ENCODE results near the gene WBP1.
"Not testable (repeated sequence)": the region's sequence is repeated elsewhere in the genome, so short reads cannot be mapped to it uniquely, and the experiment has no call there.

The WBP1 gene

DNA sequence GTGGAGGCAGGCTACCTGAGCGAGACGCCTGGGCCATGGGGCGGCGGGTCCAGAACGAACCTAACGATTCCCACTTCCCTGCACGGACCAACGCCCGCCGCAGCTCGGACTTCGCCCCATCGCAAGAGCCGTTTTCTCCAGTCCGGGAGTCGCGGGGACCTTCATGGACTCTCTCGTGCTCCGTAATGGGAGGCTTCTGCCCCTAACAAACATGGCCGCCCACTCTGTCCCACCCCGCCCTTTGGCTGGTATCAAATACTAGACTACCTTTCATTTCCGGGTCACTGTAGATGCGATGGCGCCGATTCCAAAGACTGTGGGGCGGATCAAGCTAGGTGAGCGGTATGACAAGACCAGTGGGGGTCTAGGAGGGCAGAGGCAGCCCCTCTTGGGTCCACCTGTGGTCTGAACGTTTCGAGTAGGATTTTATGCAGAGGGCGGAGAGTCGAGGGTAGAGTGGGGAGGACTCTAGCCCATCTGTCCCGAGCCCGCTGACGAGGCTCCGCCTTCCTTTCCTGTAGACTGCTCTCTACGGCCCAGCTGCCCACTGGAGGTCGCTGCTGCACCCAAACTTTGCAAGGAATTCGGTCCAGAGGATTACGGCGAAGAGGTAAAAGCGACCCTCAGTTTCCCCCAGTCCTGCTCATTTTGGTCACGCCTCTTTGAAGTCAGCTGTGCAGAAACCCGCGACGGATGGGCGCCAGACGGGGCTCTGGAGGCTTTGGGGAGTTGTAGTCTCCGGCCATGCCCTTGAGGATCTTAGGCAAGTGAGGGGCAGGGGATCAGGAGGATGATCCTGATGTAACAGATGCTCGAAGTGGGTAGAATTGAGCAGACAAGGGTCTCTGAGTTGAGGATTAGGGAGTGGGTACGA lies 24.8 kb downstream of the WBP1 start, which contains the start of the genes CCDC142 and TTC31:
Gene CCDC142, minus strand, starts transcription at position 198 of the 874 bp plus-strand sequence. Its CDS starts 161 bp downstream, at position 37.
Gene TTC31, plus strand, starts transcription at position 281 of the 874 bp plus-strand sequence. Its CDS starts 15 bp downstream, at position 296.
- DNase-seq, result peak; percentile 96

DNA sequence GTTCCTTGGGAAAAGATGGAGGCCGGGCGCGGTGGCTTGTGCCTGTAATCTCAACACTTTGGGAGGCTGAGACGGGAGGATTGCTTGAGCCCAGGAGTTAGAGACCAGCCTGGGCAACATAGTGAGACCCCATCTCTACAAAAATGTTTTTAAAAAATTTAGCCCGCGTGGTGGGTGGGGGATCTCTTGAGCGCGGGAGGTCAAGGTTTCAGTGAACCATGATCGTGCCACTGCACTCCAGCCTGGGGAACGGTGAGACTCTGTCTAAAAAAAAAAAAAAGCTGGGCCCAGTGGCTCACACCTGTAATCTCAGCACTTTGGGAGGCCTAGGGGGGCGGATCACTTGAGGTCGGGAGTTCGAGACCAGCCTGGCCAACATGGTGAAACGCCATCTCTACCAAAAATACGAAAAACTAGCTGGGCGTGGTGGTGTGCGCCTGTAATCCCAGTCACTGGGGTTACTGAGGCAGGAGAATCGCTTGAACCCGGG lies 25.5 kb downstream of the WBP1 start:
- DNase-seq, result not testable (repeated sequence)

DNA sequence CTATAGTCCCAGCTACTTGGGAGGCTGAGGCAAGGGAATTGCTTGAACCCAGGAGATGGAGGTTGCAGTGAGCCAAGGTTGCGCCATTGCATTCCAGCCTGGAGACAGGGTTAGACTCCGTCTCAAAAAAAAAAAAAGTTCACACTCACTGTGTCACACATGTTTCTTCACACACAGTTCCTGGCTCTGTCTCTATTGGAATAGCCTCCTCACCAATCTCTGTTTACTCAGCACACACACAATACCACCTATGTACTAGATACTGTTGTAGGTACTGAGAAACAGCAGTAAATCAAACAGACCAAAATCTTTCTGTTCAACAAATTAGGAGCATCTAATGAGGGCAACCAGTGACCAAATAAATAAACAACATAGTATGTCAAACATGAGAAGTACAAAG lies 27.9 kb downstream of the WBP1 start:
- no peak for DNase-seq

DNA sequence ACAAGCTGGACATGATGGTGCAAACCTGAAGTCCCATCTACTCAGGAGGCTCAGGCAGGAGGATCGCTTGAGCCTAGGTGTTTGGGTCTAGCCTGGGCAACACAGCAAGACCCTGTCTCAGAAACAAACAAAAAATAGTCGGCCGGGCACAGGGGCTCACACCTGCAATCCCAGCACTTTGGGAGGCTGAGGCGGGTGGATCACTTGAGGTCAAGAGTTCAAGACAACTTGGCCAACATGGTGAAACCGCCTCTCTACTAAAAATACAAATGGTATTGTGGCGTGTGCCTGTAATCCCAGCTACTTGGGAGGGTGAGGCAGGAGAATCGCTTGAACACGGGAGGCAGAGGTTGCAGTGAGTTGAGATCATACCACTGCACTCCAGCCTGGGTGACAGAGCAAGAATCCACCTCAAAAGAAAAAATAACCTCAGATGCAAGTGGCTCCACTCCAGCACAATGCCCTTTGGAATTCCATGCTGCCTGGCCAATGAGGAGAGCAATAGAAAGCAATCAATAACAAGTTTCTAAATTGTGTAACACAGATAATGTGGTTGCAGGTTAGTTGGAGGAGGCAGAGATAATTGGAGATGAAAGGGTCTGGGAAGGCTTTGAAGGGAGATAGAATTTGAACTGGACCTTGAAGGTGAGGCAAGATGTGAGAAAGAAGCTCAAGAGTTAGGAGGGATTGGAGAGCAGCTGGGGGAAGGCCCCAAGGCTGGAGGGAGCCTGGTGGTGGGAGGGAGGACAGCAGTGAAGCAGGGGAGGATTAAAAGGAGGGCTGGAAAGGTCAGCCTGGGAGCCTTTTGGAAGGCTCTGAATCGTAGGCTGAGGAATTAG lies 30.6 kb downstream of the WBP1 start:
- DNase-seq, result no peak

DNA sequence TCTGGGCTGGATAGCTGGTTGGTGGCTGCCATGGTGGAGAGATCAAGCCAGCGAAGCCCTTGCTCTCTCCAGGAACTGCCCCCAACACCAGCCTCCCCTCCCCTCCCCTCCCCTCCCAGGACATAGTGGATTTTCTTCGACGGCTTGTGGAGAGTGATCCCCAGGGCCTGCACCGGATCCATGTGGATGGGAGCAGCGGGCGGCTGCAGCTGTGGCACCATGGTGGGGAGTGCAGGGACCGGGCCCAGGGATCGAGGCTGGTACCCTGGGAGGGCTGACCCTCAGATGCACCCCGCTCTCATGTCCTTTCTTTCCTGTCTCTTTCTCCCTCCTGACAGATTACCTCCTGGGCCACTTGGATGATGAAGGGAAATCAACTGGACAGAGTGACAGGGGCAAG lies 31.7 kb downstream of the WBP1 start:
- DNase-seq, result no peak

DNA sequence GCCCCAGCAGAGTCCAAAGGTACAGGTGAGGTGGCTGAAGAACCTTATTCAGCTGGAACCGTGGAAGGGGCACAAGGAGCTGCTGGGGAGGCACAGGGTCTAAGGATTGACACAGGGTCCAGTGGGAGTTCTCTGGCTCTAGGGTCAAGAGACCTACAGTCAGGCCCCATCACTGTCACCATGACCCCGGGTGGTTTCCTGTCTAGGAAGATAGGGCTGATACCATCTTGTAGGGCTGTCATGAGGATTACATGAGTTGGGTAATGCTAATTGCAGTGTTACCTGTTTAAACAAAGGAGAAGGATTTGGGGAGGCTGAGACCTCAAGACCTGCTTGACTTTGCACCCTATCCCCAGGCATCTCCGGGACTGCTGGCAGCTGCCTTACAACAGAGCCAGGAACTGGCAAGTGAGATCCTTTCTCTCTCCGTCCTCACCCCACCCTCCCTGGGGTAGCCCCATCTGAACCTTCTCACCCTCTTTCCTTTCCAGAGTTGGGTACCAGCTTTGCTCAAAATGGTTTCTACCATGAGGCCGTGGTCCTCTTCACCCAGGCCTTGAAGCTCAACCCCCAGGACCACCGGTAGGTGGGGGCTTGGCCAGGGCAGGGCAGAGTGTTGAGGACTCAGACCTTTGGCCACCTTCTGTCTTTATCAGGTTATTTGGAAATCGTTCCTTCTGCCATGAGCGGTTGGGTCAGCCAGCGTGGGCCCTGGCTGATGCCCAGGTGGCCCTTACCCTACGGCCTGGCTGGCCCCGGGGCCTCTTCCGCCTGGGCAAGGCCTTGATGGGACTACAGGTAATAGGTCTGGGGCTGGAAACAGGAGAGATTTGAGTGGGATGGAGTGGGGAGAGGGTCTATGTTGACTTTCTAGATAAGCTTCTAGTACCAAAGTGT lies 33.7 kb downstream of the WBP1 start:
- no peak for DNase-seq

DNA sequence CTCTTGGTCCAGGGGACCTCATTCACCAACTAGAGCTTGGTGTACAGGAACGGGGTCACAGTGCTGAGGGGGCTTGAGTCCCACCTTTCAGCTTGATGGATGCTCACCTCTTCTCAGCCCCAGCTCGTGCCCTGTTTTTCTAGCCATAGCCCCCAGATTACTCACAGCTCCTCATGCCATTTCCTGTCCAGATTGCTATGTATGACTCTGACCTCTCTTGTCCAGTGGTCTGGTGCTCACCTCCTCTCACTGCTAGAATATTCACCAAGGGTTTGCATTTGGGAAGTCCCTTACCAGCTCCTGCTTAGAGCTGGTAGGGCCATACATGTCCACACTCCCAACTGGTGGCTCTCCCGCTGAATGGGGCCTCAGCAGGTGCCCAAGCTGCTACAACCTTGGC lies 35.3 kb downstream of the WBP1 start:
- no peak for DNase-seq

DNA sequence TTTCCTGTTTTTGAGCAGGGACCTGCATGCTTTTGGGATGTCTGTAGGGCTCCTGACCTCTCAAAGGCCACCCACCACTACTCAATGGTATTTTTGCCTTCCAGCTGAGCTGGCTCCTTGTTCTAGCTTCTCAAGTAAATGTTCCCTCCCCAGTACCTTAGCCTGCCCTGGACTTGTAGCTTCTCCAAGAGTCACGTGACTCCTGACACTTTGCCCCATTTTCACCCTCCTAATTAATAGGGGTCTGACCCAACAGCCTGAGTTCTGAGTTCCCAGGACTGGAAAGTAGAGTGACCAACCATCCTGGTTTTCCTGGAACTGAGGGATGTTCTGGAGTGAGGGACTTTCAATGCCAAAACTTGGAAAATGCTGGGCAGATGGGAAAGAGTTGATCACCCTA lies 37.2 kb downstream of the WBP1 start:
- DNase-seq, result no peak

DNA sequence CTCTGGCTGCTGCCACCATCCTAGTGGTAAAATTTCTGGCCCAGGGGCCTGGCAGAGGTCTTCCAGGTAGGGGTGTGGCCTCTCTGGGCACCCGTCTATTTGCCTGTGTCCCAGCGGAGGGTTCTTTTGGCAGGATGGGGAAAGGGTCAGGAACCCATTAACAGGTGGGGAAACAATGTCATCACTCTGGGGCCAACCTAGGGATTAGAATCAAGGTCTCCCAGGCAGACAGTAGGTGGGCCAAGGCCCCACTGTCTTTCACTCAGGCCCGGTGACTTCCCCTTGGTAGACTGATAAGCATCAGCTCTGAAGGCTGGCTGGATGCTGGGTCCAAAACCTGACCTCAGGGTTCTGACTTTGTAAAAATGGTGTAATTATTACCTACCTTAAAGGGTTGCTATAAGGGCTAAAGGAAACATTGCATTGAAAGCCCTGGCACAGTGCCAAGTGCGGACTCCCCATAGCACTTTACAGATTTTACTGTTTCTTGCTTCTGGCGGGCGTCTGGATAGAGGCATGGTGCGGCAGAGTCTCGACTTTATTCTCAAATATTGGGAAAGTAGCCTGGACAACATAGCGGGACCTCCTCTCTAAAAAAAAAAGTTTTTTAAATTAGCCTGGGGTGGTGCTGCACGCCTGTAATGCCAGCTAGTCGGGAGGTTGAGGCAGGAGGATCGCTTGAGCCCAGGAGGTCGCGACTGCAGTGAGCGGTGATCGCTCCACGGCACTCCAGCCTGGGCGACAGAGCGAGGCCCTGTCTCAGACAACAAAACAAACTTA lies 38.9 kb downstream of the WBP1 start:
- no peak for DNase-seq

DNA sequence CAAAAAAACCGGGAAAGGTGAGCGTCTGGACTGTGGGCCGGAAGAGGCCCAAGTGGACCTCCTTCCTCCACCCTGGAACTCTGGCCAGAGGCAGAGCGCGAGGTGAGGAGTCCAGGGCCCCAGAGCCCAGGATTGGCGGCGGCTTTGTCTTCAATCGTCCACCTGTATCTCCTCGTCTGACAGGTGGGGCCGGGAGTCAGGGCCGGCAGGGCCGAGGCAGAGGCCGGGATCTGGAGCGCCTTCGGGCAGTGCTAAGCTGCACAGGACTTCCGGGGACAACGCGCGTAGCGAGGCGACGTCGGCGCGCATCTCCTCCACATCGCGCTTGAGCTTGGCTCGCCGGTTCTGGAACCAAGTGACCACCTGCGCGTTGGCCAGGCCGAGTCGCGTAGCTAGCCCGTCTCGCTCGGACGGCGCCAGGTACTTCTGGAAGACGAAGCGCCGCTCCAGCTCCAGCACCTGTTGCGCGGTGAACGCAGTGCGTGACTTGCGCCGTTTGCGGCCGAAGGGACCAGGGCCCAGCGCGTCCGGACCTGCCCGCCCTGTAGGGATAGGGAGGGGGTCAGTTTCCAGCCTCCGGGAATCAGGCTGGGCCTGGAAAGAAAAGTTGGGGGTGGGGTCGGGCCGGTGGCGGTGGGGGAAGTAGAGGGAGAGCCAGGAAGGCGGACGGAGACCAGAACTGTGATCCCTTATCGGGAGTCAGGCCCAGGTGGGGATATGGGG lies 39.7 kb downstream of the WBP1 start:
- DNase-seq, result peak; percentile 75

DNA sequence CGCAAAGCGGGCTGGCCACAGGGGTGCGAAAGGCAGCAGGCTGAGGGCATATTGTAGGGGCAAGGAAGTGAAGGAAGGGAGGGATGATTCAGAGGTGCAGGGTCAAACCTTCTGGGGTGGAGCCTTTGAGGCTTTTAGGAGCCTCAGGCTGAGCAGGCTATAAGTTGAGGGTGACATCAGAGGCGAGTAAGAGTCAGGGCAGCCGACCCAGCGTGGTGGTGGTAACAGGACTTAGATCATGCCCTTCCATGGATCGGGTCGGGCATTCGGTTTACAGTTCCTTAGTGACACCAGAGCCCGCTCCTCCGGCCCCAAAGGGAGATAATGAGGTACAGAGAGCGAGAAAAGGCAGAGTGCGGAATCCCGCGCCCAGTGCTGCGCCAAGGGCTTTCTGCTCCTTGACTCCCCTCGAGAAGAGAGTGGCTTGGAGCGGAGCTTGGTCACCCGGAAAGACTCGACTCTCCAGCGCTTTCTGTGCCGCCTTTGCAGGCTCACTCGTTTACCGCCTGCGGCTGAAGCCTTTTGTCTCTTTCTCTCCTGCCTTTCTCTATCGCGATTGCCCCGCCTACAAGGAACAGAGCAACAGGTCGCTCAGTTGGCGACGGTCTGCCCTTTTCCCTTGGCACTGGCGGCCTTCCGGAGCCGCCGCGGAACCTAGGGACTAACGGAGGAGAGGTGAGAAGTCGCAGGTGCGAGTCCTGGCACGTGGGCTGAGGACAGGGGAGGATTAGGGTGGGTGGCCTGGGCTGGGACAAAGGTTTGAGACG lies 40.4 kb downstream of the WBP1 start:
- DNase-seq, result peak; percentile 75

DNA sequence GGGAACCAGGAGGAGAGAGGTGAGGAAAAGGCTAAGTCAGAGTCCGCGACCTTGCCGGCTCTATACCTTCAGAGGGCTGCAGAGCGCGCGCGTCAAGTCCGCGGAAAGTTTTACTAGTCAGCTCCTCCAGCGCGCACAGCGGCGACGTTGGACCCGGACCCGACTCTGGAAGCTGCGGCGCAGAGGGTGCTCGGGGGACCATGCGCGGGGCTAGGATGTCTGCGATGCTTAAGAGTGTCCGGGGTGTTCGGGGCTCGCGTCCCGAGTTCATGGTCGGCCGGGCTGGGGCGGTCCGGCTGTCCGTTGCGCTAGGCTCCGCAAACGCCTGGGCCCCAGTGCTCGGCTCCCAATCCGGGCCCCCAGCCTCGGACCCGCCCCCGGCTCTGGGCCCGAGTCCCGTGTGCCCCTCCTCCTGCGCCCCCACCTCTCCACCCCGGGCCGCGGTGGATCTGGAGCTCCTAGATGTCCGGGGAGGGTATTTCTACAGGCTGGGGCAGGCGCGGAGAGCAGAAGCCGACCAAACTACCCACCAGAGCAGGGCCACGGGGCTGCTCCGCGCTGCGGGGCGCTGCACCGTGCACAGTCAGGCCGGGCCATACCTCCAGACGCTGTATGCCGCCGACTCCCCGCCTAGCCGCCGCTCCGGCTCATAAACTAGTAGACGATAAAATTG lies 41.2 kb downstream of the WBP1 start, which contains the start of gene LBX2:
Gene LBX2, minus strand, starts transcription at position 337 of the 673 bp plus-strand sequence. Its CDS starts 66 bp downstream, at position 271.
- no peak for DNase-seq

DNA sequence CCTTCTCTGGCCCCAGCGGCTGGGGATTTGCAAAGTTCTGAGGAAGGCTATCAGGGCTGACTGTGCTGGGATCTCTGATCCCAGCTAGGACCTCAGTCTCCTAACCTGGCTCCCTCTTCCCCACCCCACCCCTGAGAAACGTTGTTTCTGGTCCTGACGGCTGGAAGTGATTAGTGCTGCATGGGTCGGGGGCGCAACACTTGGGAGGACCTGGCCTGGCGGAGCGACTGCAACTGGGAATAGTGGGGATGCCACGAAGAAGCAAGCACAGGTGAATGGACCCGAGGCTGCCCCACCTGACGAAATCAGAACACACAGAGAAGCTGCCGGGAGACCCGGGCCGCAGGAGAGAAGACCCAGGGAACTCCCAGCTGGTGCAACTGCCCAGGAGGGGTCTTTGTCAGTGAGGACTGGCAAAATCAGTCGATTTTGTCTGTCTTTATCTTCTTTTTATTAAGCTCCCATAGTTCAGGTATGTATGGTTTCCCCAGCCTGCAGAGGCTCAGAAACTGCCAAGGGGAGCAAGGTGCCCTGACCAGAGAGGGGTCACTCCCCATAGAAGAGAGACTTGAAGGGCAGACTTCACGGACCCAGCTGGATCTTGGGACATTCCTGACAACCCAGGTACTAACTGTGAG lies 41.8 kb downstream of the WBP1 start:
- no peak for DNase-seq

DNA sequence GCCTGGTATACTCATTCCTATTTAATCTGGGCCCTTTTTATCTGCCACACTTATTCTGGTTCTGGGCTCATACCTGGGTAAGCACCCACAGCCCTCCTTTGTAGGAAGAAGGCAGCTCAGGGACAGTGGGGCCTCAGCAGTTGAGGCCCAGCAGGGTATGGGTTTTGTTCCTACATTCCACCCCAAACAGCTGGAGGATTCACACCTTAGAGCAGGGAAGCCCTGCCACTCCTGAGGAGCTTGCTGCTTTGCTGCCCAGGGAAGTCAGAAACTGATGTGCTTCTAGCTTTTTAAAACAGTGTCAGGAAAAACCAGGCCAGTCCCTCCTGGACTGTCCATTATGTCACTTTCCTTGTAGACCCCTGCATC lies 42.3 kb downstream of the WBP1 start:
- DNase-seq, result no peak

DNA sequence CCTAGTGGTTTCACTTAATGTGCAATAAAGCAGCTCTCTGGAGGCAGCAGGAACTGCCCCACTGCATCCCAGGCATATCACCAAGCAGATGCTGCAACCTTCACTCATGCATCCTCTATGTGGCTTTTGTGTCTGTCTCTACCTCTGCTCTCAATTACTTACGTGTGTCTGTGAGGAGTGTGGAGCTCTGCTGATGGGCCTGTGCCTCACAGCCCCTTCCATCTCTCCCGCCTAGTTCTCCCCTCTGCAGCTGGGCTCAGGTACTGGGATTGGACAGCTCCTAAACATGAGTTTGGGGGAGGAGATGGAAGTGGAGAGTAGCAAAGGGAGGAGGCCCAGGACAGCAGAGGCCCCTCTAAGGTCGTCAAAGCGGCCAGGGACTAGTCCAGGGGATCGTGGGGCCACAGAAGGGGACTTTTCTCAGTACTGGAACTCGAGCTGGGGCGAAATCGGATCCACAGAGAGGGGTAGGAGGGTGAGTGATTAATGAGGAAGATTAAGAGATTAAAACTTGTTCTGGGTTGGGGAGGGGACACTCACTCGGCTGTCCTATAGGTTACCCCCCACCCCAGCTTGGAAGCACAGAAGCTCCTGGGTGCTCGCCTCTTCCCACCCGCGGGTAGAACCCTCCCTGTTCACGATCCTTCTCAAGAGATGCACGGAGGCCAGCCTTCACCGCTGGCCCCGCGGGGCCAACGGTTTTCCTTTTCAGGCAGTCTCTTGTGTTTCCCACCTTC lies 43.3 kb downstream of the WBP1 start:
- DNase-seq, result no peak

DNA sequence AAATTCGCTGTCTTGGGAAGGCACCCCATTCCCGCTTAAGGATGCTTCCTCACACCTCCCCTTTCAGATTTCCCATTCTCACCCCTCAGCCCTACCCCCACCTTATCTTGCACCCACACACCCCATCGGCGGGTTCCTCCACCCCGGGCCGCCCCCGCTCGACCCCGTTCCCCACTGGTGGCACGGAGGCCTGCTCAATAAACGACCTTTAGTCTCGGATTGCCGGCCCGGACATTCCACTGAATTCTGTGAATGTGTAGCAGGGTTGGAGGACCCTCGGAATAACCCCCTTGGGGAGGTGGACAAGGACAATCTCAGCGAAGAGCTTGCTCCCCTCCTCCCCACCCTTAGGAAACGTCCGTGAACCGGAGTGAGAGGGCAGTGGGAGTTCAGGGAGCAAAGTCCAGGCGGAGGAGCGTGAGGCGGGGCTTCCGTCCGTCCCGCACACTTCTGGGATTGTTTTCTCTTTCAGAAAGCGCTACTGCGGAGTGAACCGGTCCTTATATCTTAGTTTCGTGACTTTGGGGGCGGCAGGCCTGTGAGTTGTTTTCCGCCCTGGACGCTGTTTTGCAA lies 44.0 kb downstream of the WBP1 start:
- DNase-seq, result no peak

DNA sequence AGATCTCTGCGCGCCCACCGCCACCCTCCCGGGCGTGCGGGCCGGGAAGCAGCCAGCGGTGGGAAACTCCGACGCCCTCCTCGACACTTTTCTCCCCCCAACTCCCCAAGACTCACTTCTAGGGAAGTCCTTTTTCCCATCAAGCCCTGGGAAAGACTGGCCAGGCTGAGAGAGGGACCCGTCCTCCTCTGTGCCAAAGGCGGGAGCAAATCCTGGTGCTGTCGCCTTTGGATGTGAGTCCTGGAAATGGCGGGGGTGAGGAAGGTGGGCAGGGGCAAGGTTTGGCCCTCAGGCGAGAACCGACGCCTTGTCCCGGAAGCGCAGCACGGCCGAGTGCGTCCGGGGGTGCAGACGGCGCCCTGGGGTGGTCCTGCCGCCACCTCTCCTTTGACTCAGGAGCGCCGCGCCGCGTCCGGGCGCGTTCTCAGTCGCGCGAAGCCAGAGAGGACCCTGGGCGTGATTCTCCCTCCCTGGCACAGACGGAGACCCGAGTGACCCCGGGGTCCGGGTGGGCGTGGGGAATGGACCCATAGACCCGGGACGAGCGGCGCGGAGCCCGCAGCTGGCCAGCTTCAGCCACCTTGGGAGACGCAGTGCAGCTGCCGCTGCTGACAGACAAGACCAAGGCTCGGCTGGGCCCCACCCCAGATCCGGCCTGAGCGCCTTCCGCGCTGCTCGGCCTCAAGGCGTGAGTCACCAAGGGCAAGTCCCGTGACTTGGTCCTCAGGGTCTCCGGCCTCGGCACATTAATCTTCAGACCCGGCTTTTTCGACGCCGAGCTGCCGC lies 44.7 kb downstream of the WBP1 start:
- DNase-seq, result peak; percentile 82
